Large intestine (tissue), 3 donors: ENCODE measurements around the gene CFAP221. TPM values are rescaled to one million over a fixed set of nuclear protein-coding genes. Genes with fewer than 3 reads are reported as not detected.

Source experiments
- DNase-seq, 2 donors: peaks; one replicate each; pipeline versions ENCODE4 v3.0.0 to v3.0.0-alpha.2; 2013
- H3K27ac ChIP-seq: one replicate; pipeline ENCODE4 v1.5.1; 2013; ENCODE audit warnings: low read length
- H3K27me3 ChIP-seq: 2 replicates; pipeline ENCODE4 v1.6.1; 2013; ENCODE audit warnings: low read length; ENCODE audit not compliant: control insufficient read depth, insufficient read depth
- H3K36me3 ChIP-seq: 2 replicates; pipeline ENCODE4 v1.6.1; 2013; ENCODE audit warnings: low read length; ENCODE audit not compliant: control insufficient read depth, insufficient read depth
- H3K4me1 ChIP-seq: one replicate; pipeline ENCODE4 v1.6.1; 2013; ENCODE audit warnings: low read length; ENCODE audit not compliant: control insufficient read depth, insufficient read depth
- H3K4me3 ChIP-seq: one replicate; pipeline ENCODE4 v1.5.1; 2013; ENCODE audit warnings: low read length
- H3K9me3 ChIP-seq: one replicate; pipeline ENCODE4 v1.6.1; 2013; ENCODE audit warnings: mild to moderate bottlenecking, low read depth, low read length, moderate library complexity; ENCODE audit not compliant: control insufficient read depth
- WGBS: methylation state at CpG from one replicate; pipeline ENCODE4 v1.1.5; 2013; ENCODE audit warnings: low lambda C conversion rate; ENCODE audit not compliant: insufficient coverage; 5-methylcytosine and 5-hydroxymethylcytosine counted together
- polyA plus RNA-seq: library from polyadenylated mRNA; unstranded; fragments of 120-200 nt; gene quantifications from one replicate; pipeline ENCODE4 v1.2.1, GENCODE V29; 2013

The CFAP221 gene
- polyA plus RNA-seq, 1 donor, result 28.5 TPM

- Histone ChIP-seq H3K9me3 (no peaks in the 10 kb centered on the region), H3K36me3 (peaks cover 10% of the 10 kb centered on the region), H3K27ac (peak overlapping the region; percentile 89), H3K4me3 (no peak overlapping the region), H3K4me1 (peaks cover 40% of the 10 kb centered on the region), H3K27me3 (no peaks in the 10 kb centered on the region)
- DNase-seq, result peak; percentile 50 to 82
- WGBS, result no CpG with 5 or more reads among the region's 1 CpG
These were observed 6.6 kb downstream of the CFAP221 start for GRCh38 chr2:119550856-119551255.

GRCh38 chr2:119552902-119553301 is 8.7 kb downstream of the CFAP221 start:
- no peaks in the 10 kb centered on the region for H3K9me3 ChIP-seq
- peaks cover 23% of the 10 kb centered on the region for H3K4me1 ChIP-seq
- no peak overlapping the region for H3K4me3 ChIP-seq
- H3K27ac ChIP-seq, result no peak overlapping the region
- H3K36me3 ChIP-seq, result peaks cover 20% of the 10 kb centered on the region
- WGBS, result 93% methylated on average over 2 of the region's 3 CpGs
- no peak for DNase-seq
- no peaks in the 10 kb centered on the region for H3K27me3 ChIP-seq

DNA sequence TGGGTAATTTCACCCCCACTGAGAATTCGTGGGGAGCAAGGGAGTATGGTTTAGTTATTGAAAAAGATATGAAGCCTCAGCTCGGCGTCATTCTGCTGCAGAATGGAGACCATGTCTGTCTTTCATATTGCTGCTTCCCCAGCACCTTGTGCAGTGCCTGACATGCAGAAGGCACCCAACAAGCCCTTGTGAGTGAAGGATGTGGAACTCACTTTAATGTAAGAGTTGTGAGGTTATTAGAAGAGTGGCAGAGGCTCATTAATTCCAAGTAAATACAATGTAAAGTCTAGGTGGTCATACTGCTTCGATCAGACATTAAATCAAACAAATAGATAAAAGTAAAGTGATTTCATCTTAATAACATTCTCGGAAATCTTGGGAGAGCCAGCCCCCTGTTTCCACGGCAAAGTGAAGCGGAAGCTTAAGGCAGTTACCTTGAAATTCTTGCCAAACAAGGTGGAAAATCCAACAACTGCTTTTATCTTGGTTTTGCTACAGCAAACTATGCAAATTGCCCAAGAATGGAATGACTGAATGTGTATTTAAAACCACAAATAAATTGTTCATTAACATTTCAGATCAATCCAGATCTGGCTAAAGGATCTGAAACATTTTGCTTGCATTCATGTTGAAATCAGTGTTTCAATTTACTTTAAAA is 9.6 kb downstream of the CFAP221 start:
- Histone ChIP-seq H3K27ac (no peak overlapping the region), H3K4me3 (no peak overlapping the region), H3K9me3 (no peaks in the 10 kb centered on the region), H3K36me3 (peaks cover 23% of the 10 kb centered on the region), H3K4me1 (peaks cover 16% of the 10 kb centered on the region), H3K27me3 (no peaks in the 10 kb centered on the region)
- 67% methylated on average over 2 of the region's 7 CpGs for WGBS
- no peak for DNase-seq

DNA sequence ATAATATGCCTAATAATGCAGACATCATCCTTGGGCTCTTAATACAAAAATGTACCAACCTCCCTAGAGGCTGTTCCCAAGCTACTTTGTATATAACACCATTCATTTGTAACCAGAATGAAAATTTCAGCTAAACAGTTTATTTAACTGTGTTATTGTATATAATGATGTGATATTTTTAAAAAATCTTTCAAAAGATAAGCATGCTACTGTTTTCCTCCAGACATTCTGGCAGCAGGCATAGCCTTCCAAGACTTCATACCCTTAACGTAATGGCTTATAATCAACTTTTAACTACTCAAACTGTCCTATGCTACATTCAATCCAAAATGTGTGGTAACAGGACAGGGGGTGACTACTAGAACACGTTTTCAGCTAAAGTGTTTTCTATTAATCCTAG is 21.2 kb downstream of the CFAP221 start:
- H3K27ac ChIP-seq, result no peak overlapping the region
- no peak overlapping the region for H3K4me3 ChIP-seq
- no peaks in the 10 kb centered on the region for H3K4me1 ChIP-seq
- DNase-seq, result no peak
- H3K27me3 ChIP-seq, result no peaks in the 10 kb centered on the region
- H3K9me3 ChIP-seq, result peaks cover 5% of the 10 kb centered on the region
- peaks cover 12% of the 10 kb centered on the region for H3K36me3 ChIP-seq
- 60% methylated on average over 1 of the region's 2 CpGs for WGBS

- H3K27ac ChIP-seq, result no peak overlapping the region
- H3K4me1 ChIP-seq, result no peaks in the 10 kb centered on the region
- H3K9me3 ChIP-seq, result peaks cover 5% of the 10 kb centered on the region
- no peak overlapping the region for H3K4me3 ChIP-seq
- DNase-seq, result no peak
- peaks cover 10% of the 10 kb centered on the region for H3K36me3 ChIP-seq
- H3K27me3 ChIP-seq, result no peaks in the 10 kb centered on the region
These were observed 23.0 kb downstream of the CFAP221 start for GRCh38 chr2:119567292-119567691.

DNA sequence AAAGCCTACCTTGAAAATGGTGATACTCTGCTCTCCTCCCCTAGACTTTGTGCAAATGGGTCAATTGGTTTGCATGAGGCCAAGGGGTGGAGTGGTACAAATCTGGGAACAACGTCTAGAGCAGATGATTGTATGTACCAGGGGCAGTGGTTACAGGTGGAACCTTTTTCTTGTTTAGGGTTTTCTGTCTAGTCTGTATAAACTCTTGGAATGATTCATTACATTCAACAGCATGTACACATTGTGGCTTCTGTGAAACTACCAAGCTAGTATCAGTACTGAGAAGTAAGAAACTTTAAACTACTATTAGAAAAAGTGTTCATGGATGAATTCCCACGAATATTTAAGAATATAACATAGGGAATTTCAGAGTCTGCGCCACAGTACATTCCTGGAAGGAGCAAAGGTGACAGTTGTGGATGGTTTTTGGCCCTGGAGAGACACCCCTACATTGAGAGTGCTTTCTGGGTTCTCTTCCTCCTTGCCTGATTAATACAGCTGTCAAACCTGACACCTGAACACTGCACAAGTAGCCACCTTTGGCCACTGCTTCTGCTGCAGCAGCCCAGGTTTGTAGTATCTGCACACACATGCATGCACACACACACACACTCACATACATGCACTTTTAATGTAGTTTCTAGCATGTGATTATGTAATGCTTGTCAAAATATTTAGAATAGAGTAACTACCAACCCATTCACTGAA is 30.0 kb downstream of the CFAP221 start:
- H3K4me1 ChIP-seq, result no peaks in the 10 kb centered on the region
- no peak for DNase-seq
- H3K36me3 ChIP-seq, result peaks cover 17% of the 10 kb centered on the region
- H3K27me3 ChIP-seq, result no peaks in the 10 kb centered on the region
- peaks cover 2% of the 10 kb centered on the region for H3K9me3 ChIP-seq
- no peak overlapping the region for H3K4me3 ChIP-seq
- no peak overlapping the region for H3K27ac ChIP-seq
- WGBS, result 50% methylated on average over 1 of the region's 3 CpGs

- no peak overlapping the region for H3K27ac ChIP-seq
- peaks cover 17% of the 10 kb centered on the region for H3K36me3 ChIP-seq
- no CpG with 5 or more reads among the region's 2 CpGs for WGBS
- H3K4me1 ChIP-seq, result peaks cover 3% of the 10 kb centered on the region
- no peak for DNase-seq
- H3K9me3 ChIP-seq, result no peaks in the 10 kb centered on the region
- H3K4me3 ChIP-seq, result no peak overlapping the region
- H3K27me3 ChIP-seq, result no peaks in the 10 kb centered on the region
These were observed 30.6 kb downstream of the CFAP221 start for GRCh38 chr2:119574864-119575263.

- peaks cover 6% of the 10 kb centered on the region for H3K4me1 ChIP-seq
- no peak for DNase-seq
- WGBS, result no CpG with 5 or more reads among the region's 1 CpG
- no peak overlapping the region for H3K4me3 ChIP-seq
- H3K27ac ChIP-seq, result no peak overlapping the region
- peaks cover 17% of the 10 kb centered on the region for H3K36me3 ChIP-seq
- no peaks in the 10 kb centered on the region for H3K9me3 ChIP-seq
- H3K27me3 ChIP-seq, result no peaks in the 10 kb centered on the region
These were observed 31.2 kb downstream of the CFAP221 start for GRCh38 chr2:119575439-119575838.

GRCh38 chr2:119579424-119580295 is 35.4 kb downstream of the CFAP221 start:
- Histone ChIP-seq H3K36me3 (peaks cover 5% of the 10 kb centered on the region), H3K9me3 (peaks cover 4% of the 10 kb centered on the region), H3K27me3 (no peaks in the 10 kb centered on the region), H3K4me3 (no peak overlapping the region), H3K27ac (peak overlapping the region; percentile 13), H3K4me1 (peaks cover 6% of the 10 kb centered on the region)
- DNase-seq, result peak; percentile 28 to 59
- WGBS, result 80% methylated on average over 1 of the region's 7 CpGs

DNA sequence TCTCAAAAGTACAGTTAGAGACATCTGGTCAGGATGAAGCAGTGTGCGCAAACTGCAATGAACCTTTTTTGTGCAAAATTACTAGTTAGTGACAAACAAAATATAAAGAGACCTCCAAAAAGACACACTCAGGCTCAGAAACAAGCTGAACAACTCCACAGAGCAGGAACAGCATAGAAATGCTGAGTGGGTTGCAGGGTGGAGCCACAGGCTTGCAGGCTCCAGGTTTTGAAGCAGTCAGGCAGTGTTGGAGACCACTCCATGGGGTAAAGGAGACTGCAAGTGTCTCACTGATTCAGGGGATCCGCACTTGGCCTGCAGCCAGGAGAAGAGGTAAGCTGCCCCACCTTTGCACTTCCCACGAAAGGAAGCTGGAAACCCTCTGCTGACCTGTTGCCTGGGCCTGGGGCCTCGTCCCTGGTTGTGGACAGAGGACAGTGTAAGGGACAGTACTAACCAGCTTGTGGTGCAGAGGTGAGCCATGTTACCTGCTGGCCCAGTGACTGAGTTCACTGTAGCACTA is 36.4 kb downstream of the CFAP221 start:
- DNase-seq, result peak in 1 of 2 donors; percentile 17
- WGBS, result 100% methylated on average over 1 of the region's 4 CpGs
- no peak overlapping the region for H3K4me3 ChIP-seq
- H3K27me3 ChIP-seq, result no peaks in the 10 kb centered on the region
- H3K36me3 ChIP-seq, result peaks cover 5% of the 10 kb centered on the region
- H3K27ac ChIP-seq, result no peak overlapping the region
- peaks cover 6% of the 10 kb centered on the region for H3K4me1 ChIP-seq
- peaks cover 4% of the 10 kb centered on the region for H3K9me3 ChIP-seq
